GM23338 (cell line): ENCODE results near the gene SUPT6H.

Experiments used
- CTCF ChIP-seq, 2 experiments: fragments of 200-600 bp in 1 of 2; sonication (generic) in 1 of 2; conservative IDR thresholded peaks; 2 replicates each; pipeline versions ENCODE4 v1.5.1 to v1.6.1; 2016 to 2017; ENCODE audit warnings: antibody characterized with exemption in 2 of 2, low read depth in 2 of 2, mild to moderate bottlenecking in 2 of 2, moderate library complexity in 1 of 2
- ETS1 ChIP-seq: IDR thresholded peaks from 2 replicates; pipeline ENCODE4 v1.6.1; 2016; ENCODE audit warnings: antibody characterized with exemption
- EZH2 ChIP-seq: fragments of 200-600 bp; sonication (generic); IDR thresholded peaks from one replicate; pipeline ENCODE4 v1.8.0; 2017; ENCODE audit warnings: antibody characterized with exemption, mild to moderate bottlenecking, low read depth; ENCODE audit not compliant: unreplicated experiment
- EZH2phosphoT487 ChIP-seq: fragments of 200-600 bp; sonication (generic); IDR thresholded peaks from one replicate; pipeline ENCODE4 v1.8.1; 2018; ENCODE audit warnings: antibody characterized with exemption; ENCODE audit not compliant: unreplicated experiment
- JUNB ChIP-seq: IDR thresholded peaks from one replicate; pipeline ENCODE4 v1.6.1; 2016; ENCODE audit warnings: antibody characterized with exemption; ENCODE audit not compliant: unreplicated experiment
- POLR2AphosphoS5 ChIP-seq: IDR thresholded peaks from 2 replicates; pipeline ENCODE4 v1.6.1; 2016; ENCODE audit warnings: antibody characterized with exemption, low read depth
- REST ChIP-seq: IDR thresholded peaks from one replicate; pipeline ENCODE4 v1.6.1; 2018; ENCODE audit warnings: antibody characterized with exemption; ENCODE audit not compliant: unreplicated experiment
- ZNF114 ChIP-seq: fragments of 250-450 bp; sonication (Bioruptor Pico); IDR thresholded peaks from 2 replicates; pipeline ENCODE4 v1.5.0; 2020; ENCODE audit warnings: mild to moderate bottlenecking, moderate library complexity
- ZNF331 ChIP-seq: fragments of 250-450 bp; sonication (Bioruptor Pico); IDR thresholded peaks from 2 replicates; pipeline ENCODE4 v1.5.0; 2020; ENCODE audit warnings: low read depth, mild to moderate bottlenecking, moderate library complexity

DNA sequence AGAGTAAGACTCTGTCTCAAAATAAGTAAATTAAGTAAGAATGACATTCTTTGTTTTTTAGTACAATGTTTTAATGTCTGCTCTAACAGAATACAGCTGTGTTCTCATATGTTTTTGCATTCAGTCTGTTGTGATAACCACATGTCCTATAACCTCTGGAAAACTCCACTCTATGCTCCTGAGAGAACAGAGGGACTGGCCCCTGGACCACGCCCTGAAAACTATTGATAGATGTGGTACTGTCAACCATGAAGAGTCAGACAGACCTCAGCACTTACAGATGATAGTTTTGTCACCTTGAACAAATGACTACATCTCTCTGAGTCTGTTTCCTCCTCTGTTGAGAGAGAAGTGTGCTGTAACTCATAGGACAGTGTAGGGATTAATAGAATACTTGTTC, 7.9 kb downstream of the SUPT6H start:
- TF ChIP-seq CTCF (conservative IDR thresholded peaks at IDR 0.05; ENCODE audit: low read depth in 2 of 2) (no peak), REST (no peak), EZH2 (no peak), EZH2phosphoT487 (no peak), POLR2AphosphoS5 (no peak), ZNF114 (no peak), ETS1 (no peak), ZNF331 (CRISPR knock-in tag) (no peak), JUNB (no peak)
